MM.1S (cell line): ENCODE data around the gene ASPHD1.

Source experiments
- DNase-seq: peaks from one replicate; pipeline ENCODE4 v3.0.0-alpha.2; 2015
- H2AFZ ChIP-seq: fragments of 300-600 bp; sonication (generic); 2 replicates; pipeline ENCODE4 v1.6.0; 2016; ENCODE audit warnings: antibody characterized with exemption, low read length
- H3F3A ChIP-seq: fragments of 300-600 bp; sonication (generic); 2 replicates; pipeline ENCODE4 v1.6.1; 2016; ENCODE audit warnings: mild to moderate bottlenecking, antibody characterized with exemption, low read length, moderate library complexity, mixed read lengths; ENCODE audit not compliant: insufficient read depth
- H3K27ac ChIP-seq: fragments of 300-600 bp; sonication (generic); 2 replicates; pipeline ENCODE4 v1.5.1; 2016; ENCODE audit warnings: mild to moderate bottlenecking, low read length
- H3K27me3 ChIP-seq: fragments of 300-600 bp; sonication (generic); replicated peaks from 2 replicates; pipeline ENCODE4 v1.6.0; 2016; ENCODE audit warnings: low read length; ENCODE audit not compliant: insufficient read depth
- H3K36me3 ChIP-seq: fragments of 300-600 bp; sonication (generic); replicated peaks from 2 replicates; pipeline ENCODE4 v1.6.1; 2016; ENCODE audit warnings: mild to moderate bottlenecking, low read length, mixed read lengths; ENCODE audit not compliant: insufficient read depth
- H3K4me1 ChIP-seq: fragments of 300-600 bp; sonication (generic); 2 replicates; pipeline ENCODE4 v1.6.1; 2016; ENCODE audit warnings: low read length, mixed read lengths
- H3K4me2 ChIP-seq: fragments of 300-600 bp; sonication (generic); 2 replicates; pipeline ENCODE4 v1.6.0; 2016; ENCODE audit warnings: low read depth, low read length
- H3K4me3 ChIP-seq: fragments of 300-600 bp; sonication (generic); 2 replicates; pipeline ENCODE4 v1.5.1; 2016; ENCODE audit warnings: low read length, mixed read lengths
- H3K79me2 ChIP-seq: fragments of 300-600 bp; sonication (generic); 2 replicates; pipeline ENCODE4 v1.6.1; 2016; ENCODE audit warnings: mixed run types, low read length, mixed read lengths
- H3K9ac ChIP-seq: fragments of 300-600 bp; sonication (generic); 2 replicates; pipeline ENCODE4 v1.6.1; 2016; ENCODE audit warnings: low read length, mixed read lengths
- H3K9me2 ChIP-seq: fragments of 300-600 bp; sonication (generic); replicated peaks from 2 replicates; pipeline ENCODE4 v1.6.1; 2016; ENCODE audit warnings: mild to moderate bottlenecking, low read length, mixed read lengths; ENCODE audit not compliant: insufficient read depth
- H3K9me3 ChIP-seq: fragments of 300-600 bp; sonication (generic); replicated peaks from 2 replicates; pipeline ENCODE4 v1.6.1; 2016; ENCODE audit warnings: mild to moderate bottlenecking, low read length, mixed read lengths; ENCODE audit not compliant: insufficient read depth
- H4K20me1 ChIP-seq: fragments of 300-600 bp; sonication (generic); 2 replicates; pipeline ENCODE4 v1.6.1; 2016; ENCODE audit warnings: mild to moderate bottlenecking, low read length, moderate library complexity, mixed read lengths; ENCODE audit not compliant: insufficient read depth
- CTCF ChIP-seq: fragments of 300-600 bp; sonication (generic); IDR thresholded peaks from 2 replicates; pipeline ENCODE4 v1.5.1; 2016; ENCODE audit warnings: antibody characterized with exemption, low read length, mixed read lengths
- EZH2 ChIP-seq: fragments of 300-600 bp; sonication (generic); optimal IDR thresholded peaks from 2 replicates; pipeline ENCODE3; 2017; ENCODE audit warnings: low read depth, mild to moderate bottlenecking, antibody characterized with exemption, low read length, mixed read lengths
- EZH2phosphoT487 ChIP-seq: fragments of 300-600 bp; sonication (generic); IDR thresholded peaks from 2 replicates; pipeline ENCODE4 v1.6.1; 2018; ENCODE audit warnings: antibody characterized with exemption, low read length

ASPHD1 gene

GRCh38 chr16:29925781-29926710 lies 25.8 kb downstream of the ASPHD1 start, which contains the start of gene KCTD13:
Gene KCTD13, minus strand, starts transcription at chr16:29926226. Its CDS starts 193 bp downstream, at chr16:29926033.
- no peaks in the 10 kb centered on the region for H3K36me3 ChIP-seq
- H3K9me2 ChIP-seq: no peaks in the 10 kb centered on the region
- TF ChIP-seq EZH2 (no peak), CTCF (no peak), EZH2phosphoT487 (no peak)
- peak within 1 kb of the TSS; percentile 63; the same call in 1 of the 2 replicates for H3K27ac ChIP-seq
- peak within 1 kb of the TSS; percentile 80 for H3K9ac ChIP-seq
- peaks cover 5% of the 10 kb centered on the region; the same call in 1 of the 2 replicates for H3F3A ChIP-seq
- peak within 1 kb of the TSS; percentile 96 for H3K4me2 ChIP-seq
- H2AFZ ChIP-seq: peak within 1 kb of the TSS; percentile 92
- DNase-seq: peak; percentile 86
- H4K20me1 ChIP-seq: no peaks in the 10 kb centered on the region
- 0 out of 2 replicates have a peak, but pooled peaks cover 7% of the 10 kb centered on the region for H3K4me1 ChIP-seq
- peak within 1 kb of the TSS; percentile 92 for H3K4me3 ChIP-seq
- no peaks in the 10 kb centered on the region for H3K27me3 ChIP-seq
- H3K9me3 ChIP-seq: no peaks in the 10 kb centered on the region
- H3K79me2 ChIP-seq: peaks cover 17% of the 10 kb centered on the region

GRCh38 chr16:29926711-29927052 lies 26.4 kb downstream of the ASPHD1 start:
- Histone ChIP-seq H3K4me2 (peak overlapping the region; percentile 92), H3K79me2 (peaks cover 17% of the 10 kb centered on the region)
- no peak for DNase-seq

More at GRCh38 chr16:29926711-29927052, 26.4 kb downstream of the ASPHD1 start:
- TF ChIP-seq EZH2 (no peak), EZH2phosphoT487 (no peak), CTCF (no peak)
- Histone ChIP-seq H3K4me3 (peak overlapping the region; percentile 92), H3K9me2 (no peaks in the 10 kb centered on the region), H2AFZ (peak overlapping the region; percentile 92), H3K9ac (peak overlapping the region; percentile 80), H3K4me1 (0 out of 2 replicates have a peak, but pooled peaks cover 7% of the 10 kb centered on the region), H4K20me1 (no peaks in the 10 kb centered on the region), H3F3A (peaks cover 5% of the 10 kb centered on the region; the same call in 1 of the 2 replicates), H3K9me3 (no peaks in the 10 kb centered on the region), H3K36me3 (no peaks in the 10 kb centered on the region), H3K27me3 (no peaks in the 10 kb centered on the region), H3K27ac (peak overlapping the region; percentile 63; the same call in 1 of the 2 replicates)
